HG03039 (cell line): Measurements from ENCODE around the gene ICAM5.

Source experiments
- ATAC-seq: cut with Tn5 transposase; IDR thresholded peaks from one replicate; pipeline ENCODE4 v1.9.1; 2021; ENCODE audit warnings: mild to moderate bottlenecking, moderate library complexity; ENCODE audit not compliant: unreplicated experiment

Gene ICAM5

DNA sequence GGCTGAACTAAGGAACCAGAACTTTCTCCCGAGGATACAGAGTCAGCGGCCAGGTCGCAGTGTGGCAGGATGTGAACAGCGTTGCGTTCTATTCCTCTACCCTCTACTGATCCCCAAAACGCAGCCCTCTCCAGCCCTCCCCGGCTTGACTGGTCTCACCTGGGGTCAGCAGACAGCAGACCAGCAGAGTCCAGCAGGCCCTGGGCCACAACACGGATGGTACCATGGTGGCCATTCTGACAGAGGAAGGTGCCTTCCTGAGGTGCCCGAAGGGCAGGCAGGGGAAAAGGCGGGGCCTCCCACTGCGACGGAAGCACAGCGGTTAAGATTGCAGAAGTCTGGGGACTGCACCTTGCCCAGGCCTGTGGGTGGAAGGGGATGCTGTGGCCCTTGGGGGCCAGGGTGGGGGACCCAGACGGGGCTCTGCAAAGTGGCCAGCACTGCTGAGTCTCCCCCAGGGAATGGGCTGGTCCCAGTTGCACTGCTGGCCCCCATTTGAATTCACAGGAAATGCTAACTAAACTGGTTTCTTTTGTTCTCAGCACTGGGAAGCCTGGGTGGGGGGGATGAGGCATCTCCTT, 49.7 kb downstream of the ICAM5 start, which contains the start of gene ICAM3:
Gene ICAM3 (minus strand): TSS at position 245 of the 581 bp plus-strand sequence. CDS start 10 bp downstream, at position 235.
- ATAC-seq = peak; percentile 45

DNA sequence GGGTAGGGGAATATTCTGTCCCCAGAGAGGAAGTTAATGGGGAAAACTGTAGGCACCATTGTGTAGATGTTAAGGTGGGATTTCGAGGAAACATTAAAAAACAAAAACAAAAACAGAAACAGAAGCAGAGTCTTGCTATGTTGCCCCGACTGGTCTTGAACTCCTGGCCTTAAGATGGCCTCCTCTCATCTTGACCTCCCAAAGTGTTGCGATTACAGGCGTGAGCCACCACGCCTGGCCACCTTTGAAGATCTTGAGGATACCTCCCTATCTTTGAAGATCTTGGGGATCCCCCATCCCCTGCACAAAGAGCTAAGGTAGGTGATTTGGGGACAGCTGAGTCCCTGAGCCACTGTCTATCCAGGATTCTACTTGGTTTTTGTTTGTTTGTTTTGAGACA, 50.2 kb downstream of the ICAM5 start:
- ATAC-seq = no peak

DNA sequence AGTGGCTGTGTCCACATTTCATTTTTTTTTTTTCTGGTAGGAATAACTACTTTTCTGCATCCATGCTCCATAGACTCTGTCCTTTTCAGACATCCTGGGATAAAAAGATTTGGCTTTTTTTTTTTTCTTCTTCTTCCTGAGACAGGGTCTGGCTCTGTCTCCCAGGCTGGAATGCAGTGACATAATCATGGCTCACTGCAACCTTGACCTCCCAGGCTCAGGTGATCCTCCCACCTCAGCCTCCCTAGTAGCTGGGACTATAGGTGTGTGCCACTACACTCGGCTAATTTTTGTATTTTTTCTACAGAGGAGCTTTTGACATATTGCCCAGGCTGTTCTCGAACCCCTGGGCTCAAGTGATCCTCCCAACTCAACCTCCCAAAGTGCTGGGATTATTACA, 53.7 kb downstream of the ICAM5 start:
- no peak for ATAC-seq

DNA sequence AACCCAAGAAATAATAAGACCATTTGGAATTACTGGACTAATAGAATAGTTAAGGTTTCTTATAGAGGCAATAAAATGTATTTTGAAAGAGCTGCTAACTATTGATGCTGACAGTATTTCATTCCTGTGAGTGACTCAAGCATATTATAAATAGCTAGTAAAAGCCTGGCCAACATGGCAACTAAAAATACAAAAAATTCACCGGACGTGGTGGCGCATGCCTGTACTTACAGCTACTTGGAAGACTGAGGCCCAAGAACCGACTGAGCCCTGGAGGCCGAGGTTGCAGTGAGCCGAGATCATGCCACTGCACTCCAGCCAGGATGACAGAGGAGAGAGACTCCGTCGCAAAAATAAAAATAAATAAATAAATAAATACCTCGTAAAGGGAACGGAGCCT, 55.0 kb downstream of the ICAM5 start:
- ATAC-seq = no peak
